Fibroblast of skin of scalp (primary cell): Measurements from ENCODE around the gene ENPP3.
"Not testable (repeated sequence)": the region's sequence is repeated elsewhere in the genome, so short reads cannot be mapped to it uniquely, and the experiment has no call there.

Experiments used
- DNase-seq: peaks from one replicate; pipeline ENCODE4 v3.0.0-alpha.2; 2013

Gene ENPP3

DNA sequence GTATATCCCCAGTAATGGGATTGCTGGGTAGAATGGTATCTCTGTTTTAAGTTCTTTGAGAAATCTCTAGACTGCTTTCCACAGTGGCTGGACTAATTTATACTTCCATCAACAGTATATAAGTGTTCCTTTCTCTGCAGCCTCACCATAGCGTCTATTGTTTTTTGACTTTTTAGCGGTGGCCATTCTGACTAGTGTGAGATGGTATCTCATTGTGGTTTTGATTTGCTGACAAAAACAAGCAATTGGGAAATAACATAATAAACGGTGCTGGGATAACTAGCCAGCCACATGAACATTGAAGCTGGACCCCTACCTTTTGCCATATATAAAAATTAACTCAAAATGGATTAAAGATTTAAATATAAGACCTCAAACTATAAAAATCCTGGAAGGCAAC is 49.9 kb downstream of the ENPP3 start:
- no peak for DNase-seq

DNA sequence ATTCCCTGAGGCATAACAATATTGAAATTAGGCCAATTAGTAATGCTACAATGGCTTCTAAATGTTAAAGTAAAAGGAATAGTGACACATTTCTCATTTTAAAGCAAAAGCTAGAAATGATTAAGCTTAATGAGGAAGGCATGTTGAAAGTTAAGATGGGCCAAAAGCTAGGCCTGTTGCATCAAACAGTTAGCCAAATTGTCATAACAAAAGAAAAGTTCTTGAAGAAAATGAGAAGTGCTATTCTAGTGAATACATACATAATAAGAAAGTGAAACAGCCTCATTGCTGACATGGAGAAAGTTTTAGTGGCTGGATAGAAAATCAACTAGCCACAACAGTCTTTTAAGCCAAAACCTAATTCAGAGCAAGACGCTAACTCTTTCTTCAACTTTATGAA is 51.2 kb downstream of the ENPP3 start:
- DNase-seq = no peak

DNA sequence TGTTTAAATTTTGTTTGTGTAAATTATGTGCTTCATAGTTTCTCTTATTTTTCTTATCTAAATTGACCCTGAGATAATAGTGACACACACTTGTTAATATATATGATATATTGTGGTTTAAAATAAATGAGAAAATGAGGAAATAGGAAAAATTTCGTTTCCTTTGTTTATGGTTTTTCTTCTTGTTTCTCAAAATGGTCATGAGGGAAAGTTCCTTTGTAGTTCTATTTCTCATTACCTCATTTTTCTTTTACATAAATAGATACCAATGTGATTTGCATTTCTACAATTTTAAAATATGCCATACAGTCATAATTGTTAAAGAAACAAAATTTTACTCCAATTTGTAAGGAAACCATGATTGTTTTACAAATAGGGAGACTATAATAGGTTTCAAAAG is 54.9 kb downstream of the ENPP3 start:
- no peak for DNase-seq

DNA sequence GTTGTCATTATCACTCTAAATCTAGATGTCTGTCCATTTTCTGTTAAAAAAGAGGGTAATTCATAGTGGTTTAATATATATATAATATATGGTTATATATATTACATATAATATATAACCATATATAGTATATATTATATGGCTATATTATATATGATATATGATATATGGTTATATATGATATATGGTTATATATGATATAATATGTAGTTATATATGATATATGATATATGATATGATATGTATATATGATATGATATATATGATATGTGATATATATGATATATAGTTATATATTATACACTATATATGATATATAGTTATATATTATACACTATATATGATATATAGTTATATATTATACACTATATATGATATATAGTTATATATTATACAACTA is 55.5 kb downstream of the ENPP3 start:
- no peak for DNase-seq

DNA sequence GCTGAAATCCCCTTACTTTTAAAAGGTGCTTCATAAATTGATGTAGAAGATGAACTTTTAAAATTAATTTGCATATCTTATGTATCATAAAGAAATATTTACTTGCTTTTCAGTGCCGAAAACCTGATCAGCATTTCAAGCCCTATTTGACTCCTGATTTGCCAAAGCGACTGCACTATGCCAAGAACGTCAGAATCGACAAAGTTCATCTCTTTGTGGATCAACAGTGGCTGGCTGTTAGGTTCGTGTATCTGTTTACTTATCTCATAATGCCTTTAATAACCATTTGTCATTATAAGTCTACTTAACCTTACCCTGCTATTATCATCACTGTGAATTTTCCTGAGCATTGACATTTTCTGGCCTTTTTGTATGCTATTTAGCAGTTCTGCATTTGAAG is 56.3 kb downstream of the ENPP3 start:
- DNase-seq = no peak

DNA sequence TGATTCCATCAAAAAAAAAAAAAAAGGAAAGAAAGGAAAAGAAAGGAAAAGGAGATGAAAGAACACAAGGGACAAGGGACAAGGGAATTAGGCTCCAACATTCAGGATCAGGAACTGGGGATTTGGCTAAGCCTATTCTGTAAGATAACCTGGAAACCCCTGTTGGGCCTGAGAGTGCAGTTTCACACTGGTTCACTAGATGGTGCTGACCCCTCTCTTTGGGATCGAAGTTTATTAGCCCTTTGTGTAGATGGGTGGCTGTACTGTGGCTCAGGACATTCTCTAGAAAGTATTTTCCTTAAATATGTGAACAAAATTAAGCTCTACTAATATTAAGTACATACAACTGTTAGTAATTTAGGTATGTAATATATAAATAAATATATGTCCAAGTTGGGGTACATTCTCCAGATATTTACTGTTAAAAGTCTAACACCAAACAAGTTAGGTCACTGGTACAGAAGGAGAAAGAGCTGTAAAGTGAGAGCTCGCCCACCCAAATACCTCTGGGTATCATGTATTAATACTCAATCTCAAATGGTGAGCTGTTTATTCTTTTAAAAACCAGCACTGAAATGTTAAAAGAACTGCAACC is 57.8 kb downstream of the ENPP3 start:
- peak; percentile 74 for DNase-seq

DNA sequence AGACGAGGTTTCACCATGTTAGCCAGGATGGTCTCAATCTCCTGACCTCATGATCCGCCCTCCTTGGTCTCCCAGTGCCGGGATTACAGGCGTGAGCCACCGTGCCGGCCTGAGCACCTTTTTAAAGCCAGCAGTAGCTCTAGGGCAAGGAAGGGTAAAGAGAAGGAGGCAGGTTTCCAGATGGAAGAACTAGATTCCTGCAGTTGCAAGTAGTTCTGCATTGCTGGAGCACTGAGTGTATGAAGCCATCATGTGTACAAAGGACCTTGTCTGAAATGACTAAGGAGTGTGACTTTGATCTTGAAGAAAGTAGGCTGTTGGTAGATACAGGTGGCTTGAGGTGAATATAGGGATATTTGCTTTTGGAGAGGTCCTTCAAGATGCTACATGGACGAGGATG is 59.9 kb downstream of the ENPP3 start:
- DNase-seq = no peak

DNA sequence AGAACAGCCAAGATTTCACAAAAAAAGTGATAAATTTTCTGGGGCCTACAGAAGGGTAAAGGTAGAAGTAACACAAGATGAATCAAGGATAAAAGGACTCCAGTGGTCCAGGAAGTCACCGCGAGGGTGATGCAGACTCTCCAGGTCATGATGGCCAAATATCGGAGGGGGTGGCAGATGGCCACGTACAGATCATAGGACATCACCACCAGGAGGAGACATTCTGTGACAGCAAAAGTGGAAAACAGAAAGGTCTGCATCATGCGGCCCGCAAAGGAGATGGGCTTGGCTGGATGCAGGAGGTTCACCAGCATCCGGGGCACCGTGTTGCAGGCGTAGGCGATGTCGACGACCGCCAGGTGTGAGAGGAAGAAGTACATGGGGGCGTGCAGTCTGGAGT is 63.7 kb downstream of the ENPP3 start:
- DNase-seq = not testable (repeated sequence)

DNA sequence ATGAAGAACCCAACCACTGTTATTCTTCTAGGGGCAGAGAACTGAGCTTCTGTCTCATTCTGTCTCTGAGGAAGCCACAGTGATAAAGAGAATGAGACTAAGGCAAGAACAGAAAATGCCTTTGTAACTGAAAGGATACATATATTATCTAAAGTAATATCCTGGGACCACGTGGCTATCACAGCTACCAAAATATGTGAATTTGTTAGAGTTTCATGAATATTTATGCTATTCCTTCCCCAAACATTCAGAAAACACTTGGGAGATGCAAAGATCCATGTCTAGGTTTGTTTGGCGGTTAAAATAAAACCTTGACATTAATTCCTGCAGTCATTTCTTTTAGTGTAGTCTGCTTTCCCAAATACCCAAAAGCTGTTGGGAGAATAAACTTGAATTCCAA is 66.8 kb downstream of the ENPP3 start:
- DNase-seq = not testable (repeated sequence)

DNA sequence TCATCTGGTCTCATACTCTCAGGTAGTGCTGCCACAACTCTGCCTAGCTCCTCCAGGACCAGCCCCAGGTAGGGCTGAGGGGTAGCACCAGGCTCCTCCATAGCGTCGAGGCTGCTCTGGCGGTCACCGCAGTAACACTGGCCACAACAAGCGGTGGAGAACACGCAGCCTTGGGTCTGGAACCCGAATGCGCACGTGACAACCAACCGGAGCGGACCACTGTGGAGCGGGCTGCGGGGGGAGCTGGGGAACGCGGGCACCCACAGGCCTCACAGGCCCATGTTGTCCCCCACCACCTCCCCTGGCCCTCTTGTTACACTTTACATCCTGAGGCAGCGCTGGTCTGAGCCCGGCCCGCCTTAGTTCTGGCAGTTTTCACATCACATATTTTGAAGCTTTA is 73.8 kb downstream of the ENPP3 start, which contains the start of gene CTAGE9:
Gene CTAGE9, minus strand, starts transcription at position 101 of the 400 bp plus-strand sequence. Its CDS starts 0 bp downstream, at position 101.
- not testable (repeated sequence) for DNase-seq

DNA sequence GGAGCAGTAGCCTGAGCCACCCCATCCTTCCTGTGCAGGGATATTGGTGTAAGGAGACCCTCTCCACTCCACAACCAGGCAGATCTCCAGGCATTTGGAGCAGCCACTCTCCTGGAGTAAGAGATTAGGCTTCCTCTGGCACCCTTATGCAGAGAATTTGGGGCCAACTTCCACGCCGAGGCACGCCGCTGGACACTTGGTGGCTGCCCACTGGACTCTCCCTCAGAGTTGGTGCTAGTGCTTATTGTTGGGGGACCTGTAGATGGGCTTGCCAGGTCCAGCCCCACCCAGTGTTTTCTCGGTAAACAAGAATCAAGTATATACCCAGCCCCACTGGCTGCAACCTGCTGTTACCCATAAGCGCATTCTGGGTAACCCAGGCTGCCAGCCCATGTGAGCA is 78.5 kb downstream of the ENPP3 start:
- not testable (repeated sequence) for DNase-seq

DNA sequence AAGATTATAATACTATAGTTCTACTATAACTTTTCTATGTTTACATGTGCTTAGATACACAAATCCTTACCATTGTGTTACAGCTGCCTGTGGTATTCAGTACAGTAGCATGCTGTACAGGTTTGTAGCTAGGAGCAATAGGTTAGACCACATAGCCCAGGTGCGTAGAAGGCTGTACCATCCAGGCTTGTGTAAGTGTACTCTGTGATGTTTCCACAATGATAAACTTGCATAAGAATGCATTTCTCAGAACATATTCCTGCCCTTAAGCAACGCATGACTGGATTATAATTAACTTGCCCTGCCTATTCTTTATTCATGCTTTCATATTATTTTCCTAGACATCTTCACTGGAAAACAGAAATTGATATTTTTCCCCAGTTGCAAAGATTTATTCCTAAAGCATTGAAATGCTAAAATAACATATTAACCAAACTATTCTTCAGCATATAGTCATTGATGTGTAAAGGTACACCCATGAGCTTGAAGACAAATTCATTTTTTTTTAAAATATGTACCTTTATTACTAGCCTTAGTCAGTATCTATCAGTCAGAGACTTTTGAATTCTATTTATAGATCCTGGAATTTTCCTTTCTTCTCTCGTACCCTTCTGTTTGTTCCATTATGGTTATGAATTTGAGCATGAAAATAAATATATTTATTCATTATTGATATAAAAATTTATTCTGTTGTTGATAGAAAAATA is 80.9 kb downstream of the ENPP3 start:
- DNase-seq = no peak

DNA sequence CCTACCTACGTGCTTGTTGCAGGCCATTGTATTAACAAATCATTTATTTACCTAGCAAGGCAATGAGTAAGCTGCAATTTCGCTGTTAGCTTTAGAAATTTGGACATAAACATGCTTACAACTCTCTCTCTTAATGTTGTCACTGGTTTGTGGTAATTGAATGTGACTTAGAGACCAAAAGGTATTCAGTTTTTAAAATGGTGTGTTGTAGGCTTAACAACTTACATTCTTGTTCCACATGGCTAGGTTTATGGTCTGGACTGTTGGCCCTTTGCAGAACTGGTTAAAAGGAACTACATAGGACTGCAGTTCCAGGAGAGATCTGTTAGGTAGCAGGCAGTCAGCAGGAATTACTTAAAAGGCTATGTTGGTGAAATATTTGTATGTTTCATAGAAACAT is 84.1 kb downstream of the ENPP3 start:
- no peak for DNase-seq

DNA sequence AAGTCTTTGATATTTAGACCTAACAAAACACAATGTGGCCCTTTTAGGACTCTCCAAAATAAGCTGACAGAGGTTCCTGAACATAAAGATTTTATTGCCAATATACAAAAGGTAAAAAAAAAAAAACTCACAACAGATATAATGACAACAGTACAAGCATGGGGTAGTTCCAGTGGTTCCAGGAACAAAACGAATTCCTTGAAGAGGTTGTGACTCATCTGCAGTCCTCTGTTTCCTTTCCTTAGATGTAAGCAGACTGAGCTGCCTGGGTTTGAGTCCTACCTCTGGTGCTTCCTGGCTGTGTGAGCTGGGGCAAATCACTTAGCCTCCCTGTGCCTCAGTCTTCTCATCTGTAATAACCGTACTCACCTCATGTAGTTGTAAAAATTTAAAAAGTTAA is 87.0 kb downstream of the ENPP3 start:
- DNase-seq = no peak

DNA sequence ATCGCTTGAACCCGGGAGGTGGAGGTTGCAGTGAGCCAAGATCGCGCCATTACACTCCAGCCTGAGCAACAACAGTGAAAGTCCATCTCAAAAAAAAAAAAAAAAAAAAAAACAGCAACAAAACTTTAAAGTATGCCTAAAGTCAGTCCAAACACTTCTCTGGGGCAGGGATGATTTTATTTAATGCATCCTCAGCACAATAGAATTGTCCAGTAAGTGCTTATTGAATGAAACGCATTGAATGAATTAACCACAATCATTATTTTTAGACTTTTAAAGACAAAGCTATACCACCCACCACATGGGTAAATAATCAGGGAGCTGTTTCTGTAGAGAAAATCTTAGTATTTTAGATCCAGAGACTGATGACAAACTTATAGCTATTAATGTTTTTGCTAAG is 90.4 kb downstream of the ENPP3 start:
- DNase-seq = no peak

DNA sequence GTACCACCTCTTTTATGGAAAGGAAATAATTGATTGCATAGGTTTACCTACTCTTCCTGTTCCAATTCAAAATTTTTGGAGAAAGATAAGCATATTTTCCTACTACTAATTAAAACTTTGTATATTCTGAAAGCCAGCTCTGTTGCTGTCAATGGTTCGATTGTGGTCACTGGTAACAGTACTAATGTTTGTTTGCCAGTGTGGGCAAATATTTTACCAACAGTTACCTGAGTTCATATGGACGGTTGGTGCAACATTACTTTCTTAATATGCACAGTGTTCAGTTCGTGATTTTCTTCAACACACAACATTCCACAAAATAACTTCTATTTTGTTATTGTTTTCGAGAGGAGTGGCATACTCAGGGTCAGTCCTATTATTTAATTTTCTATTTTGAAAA is 90.8 kb downstream of the ENPP3 start:
- no peak for DNase-seq

DNA sequence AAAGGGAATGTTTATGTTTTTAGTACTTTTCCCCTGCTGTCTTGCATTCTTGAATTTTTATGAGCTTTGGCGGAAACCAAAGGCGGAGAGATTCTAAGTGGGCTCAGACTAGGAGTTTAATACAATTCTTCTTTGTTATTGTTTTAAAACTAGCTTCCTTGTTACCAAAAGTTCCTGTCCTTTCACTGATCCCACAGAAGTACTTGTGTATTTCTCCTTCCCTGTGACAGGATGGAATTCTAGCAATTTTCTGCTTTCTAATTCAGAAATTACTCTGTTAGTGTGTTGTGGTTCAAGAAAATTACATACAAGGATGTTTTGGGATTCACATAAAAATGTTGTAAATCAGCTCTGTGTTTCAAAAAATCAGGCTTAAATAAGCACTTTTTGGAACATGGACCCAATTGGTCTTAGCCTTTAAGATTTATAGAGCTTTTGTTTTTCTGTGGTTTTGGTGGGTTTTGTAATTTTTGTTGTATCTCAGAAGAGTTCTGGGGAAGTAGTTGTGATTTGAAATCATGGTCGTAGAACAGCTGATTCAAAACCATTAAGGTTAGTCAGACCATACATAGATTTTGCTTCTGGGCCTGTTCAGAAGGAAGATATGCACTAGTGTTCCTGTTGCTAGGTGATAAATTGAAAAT is 91.3 kb downstream of the ENPP3 start:
- peak; percentile 4 for DNase-seq

DNA sequence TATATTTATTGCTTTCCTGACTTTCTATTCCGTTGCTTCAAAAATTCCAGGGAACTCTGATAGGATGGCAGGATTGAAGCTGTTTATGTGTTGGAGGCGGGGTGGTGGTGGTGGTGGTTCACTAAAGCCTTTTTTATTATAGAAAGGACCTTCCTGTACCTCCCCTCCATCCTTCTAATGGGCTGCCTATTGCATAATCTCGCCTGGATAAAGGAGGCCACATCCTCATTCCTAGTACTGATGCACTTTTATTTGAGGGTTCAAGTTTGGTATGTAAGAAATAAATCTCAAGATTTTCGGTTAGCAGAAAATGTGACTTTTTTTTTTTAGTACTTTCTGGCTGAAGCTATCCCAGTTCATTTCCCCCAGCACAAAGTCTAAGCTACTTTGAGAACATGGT is 92.4 kb downstream of the ENPP3 start:
- DNase-seq = no peak

DNA sequence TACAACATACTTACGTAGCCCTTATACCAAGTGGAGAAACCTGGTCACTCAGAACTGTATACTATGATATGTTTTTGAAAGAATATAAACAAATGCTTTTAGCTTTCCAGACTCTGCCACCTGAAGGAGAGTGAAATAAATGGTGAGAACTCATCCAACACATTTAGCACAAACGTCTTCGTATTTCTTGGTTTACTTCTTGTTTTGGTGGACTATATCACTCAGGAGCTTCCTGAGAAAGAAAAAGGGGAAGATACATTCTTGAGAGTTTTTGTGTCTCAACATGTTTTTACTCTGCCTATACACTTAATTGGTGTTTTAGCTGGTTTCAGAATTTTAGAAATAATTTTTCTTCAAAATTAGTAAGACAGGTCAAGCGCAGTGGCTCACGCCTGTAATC is 93.2 kb downstream of the ENPP3 start:
- no peak for DNase-seq

DNA sequence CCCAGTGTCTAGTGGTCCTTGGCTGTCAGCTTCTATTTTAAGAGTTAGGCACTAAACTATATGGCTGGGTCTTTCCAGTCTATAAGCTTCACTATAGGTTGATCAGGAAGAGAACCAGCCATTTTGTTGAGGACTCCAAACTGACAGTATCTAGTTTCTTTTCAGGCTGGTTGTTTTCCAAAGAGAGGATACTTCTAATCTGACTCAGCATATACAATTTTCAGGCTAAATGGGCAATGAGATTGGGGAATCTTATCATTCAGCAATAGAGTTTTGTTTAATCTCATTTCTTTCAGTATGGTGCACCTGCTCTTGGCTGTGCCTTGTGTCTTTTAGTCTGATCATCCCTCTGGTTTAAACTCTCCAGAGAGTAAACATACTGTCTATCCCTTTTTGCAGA is 94.1 kb downstream of the ENPP3 start:
- DNase-seq = no peak

DNA sequence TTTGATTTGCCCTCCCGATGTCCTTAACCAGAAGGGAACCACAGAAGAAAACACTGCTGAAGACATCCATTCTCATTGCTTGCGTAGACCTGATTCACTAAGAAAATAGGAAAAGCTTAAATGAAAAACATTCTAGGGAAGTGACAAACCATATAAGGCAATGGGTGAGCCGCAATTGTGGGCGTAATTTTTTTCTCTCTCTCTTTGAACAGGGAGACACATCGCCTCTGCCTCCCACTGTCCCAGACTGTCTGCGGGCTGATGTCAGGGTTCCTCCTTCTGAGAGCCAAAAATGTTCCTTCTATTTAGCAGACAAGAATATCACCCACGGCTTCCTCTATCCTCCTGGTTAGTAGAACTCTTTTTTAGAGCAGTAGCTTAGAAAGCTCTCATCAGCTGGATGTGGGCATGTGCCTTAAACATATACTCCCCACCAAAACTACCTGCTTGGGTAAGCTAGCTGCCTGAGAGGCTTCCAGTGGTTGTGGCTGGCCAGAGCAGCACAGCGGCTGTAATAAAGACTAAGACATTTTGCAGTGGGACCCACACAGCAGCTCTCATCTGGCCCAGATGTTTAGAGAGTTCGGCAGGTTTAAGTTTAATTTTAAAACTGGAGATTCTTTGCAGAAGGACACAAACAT is 96.4 kb downstream of the ENPP3 start:
- peak; percentile 80 for DNase-seq

DNA sequence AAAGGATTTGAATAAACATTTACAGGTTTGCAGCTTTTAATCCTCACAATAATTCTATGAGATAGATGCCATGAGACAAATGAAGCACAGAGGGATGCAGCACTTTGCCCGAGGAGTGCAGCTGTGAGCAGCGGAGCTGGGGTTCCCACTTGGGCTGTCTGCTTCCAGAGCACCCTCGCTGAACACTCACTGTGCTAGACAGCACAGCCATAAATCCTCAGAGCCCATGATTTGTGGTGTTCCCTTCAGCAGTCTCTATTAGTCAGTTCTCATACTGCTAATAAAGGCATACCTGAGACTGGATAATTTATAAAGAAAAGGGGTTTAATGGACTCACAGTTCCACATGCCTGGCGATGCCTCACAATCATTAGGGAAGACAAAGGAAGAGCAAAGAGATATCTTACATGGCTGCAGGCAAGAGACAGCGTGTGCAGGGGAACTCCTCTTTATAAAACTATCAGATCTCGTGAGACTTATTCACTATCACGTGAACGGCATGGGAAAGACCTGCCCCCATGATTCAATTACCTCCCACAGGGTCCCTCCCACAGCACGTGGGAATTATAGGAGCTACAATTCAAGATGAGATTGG is 99.0 kb downstream of the ENPP3 start:
- DNase-seq = no peak

DNA sequence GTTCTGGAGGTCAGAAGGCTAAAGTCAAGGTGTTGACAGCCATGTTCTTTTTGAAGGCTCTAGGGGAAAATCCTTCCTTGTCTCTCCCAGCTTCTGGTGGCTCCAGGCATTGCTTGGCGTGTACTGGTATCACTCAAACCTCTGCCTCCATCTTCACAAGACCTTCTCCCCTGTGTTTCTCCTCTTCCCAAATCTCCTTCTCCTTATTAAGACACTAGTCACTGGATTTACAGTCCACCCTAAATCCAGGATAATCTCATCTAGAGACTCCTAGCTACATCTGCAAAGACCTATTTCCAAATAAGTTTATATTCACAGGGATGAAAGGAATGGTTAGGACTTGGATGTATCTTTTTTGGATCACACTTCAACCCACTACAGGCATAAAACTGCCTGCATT is 99.7 kb downstream of the ENPP3 start:
- no peak for DNase-seq
